K562 (cell line): ENCODE measurements around the gene PPP4C. TPM values are rescaled to one million over a fixed set of nuclear protein-coding genes. Genes with fewer than 3 reads are reported as not detected.

Experiments
- ARID1B ChIP-seq: fragments of 450-650 bp; IDR thresholded peaks from 2 replicates; pipeline ENCODE4 v1.6.1; 2016; ENCODE audit warnings: antibody characterized with exemption, mild to moderate bottlenecking, inconsistent platforms
- IFI16 ChIP-seq: fragments of 250-450 bp; sonication (Bioruptor Pico); IDR thresholded peaks from 2 replicates; pipeline ENCODE4 v2.1.2; 2022; ENCODE audit warnings: mild to moderate bottlenecking, inconsistent platforms
- MEIS2 ChIP-seq: fragments of 450-650 bp; IDR thresholded peaks from 2 replicates; pipeline ENCODE4 v1.6.1; 2014; ENCODE audit warnings: mild to moderate bottlenecking; ENCODE audit not compliant: partially characterized antibody
- NCOA1 ChIP-seq: fragments of 450-650 bp; IDR thresholded peaks from 2 replicates; pipeline ENCODE4 v1.6.1; 2016; ENCODE audit warnings: low read depth
- NR2C2 ChIP-seq, 2 experiments: fragments of 200-800 bp in 1 of 2; sonication (Bioruptor generic) in 1 of 2; sonication (generic) in 1 of 2; formaldehyde crosslinking in 1 of 2; IDR thresholded peaks; 2 replicates each; pipeline versions ENCODE4 v1.6.1 to v1.8.0; 2016 to 2022; ENCODE audit warnings: mild to moderate bottlenecking in 1 of 2, missing compliant biosample characterization in 1 of 2, missing genetic modification characterization in 1 of 2, missing genetic modification reagents in 1 of 2
- RFX7 ChIP-seq: fragments of 250-450 bp; sonication (Bioruptor Pico); IDR thresholded peaks from 2 replicates; pipeline ENCODE4 v1.5.1; 2021; ENCODE audit warnings: mild to moderate bottlenecking
- ZBTB7A ChIP-seq: IDR thresholded peaks from 2 replicates; pipeline ENCODE4 v1.6.1; 2011; ENCODE audit warnings: low read depth, mild to moderate bottlenecking, low read length, moderate library complexity, borderline replicate concordance; ENCODE audit not compliant: control insufficient read depth
- ZNF263 ChIP-seq: sonication (generic); formaldehyde crosslinking; IDR thresholded peaks from 2 replicates; pipeline ENCODE4 v1.8.0; 2022; ENCODE audit warnings: mild to moderate bottlenecking, missing genetic modification reagents, borderline replicate concordance
- ZNF77 ChIP-seq: fragments of 250-450 bp; sonication (Bioruptor Pico); IDR thresholded peaks from 2 replicates; pipeline ENCODE4 v1.5.0; 2020
- polyA plus RNA-seq, 8 experiments: library from polyadenylated mRNA; depleted of rRNA in 4 of 8; stranded (reverse) in 5 of 8; unstranded in 3 of 8; fragments of >200 nt; fragmentation: Nextera tagmentation in 2 of 8; fragmentation: Illumina TruSeq in 1 of 8; extraction: Ambion mirVana in 2 of 8; extraction: Trizol in 1 of 8; gene quantifications; 2 replicates each; pipeline versions ENCODE4 v1.2.1 to v1.2.3, GENCODE V29; 2011 to 2014; ENCODE audit warnings: inconsistent platforms in 1 of 8, missing spikeins in 1 of 8
- total RNA-seq, 7 experiments: library from RNA; depleted of rRNA in 6 of 7; stranded (reverse); fragments of >200 nt in 6 of 7; fragmentation: Illumina TruSeq in 2 of 7; extraction: Trizol in 2 of 7; gene quantifications; 2 replicates each; pipeline versions ENCODE4 v1.2.1 to v1.2.3, GENCODE V29; 2011 to 2021; ENCODE audit warnings: low replicate concordance in 1 of 7
- TF ChIP-seq, protein P1 (sequence below): fragments of 450-650 bp; formaldehyde crosslinking; IDR thresholded peaks from 2 replicates; pipeline ENCODE4 v1.4.0; 2020; ENCODE audit warnings: mild to moderate bottlenecking
- TF ChIP-seq, protein P2 (sequence below): IDR thresholded peaks from 2 replicates; pipeline ENCODE4 v1.6.1; 2014; ENCODE audit warnings: antibody characterized with exemption
- TF ChIP-seq, protein P3 (sequence below): fragments of 250-450 bp; sonication (Bioruptor Pico); IDR thresholded peaks from 2 replicates; pipeline ENCODE4 v1.4.0; 2020; ENCODE audit warnings: borderline replicate concordance
- TF ChIP-seq, protein P4 (sequence below): sonication (generic); formaldehyde crosslinking; IDR thresholded peaks from 2 replicates; pipeline ENCODE4 v1.8.1; 2023; ENCODE audit warnings: mild to moderate bottlenecking, missing genetic modification reagents
- TF ChIP-seq, protein P5 (sequence below): fragments of 450-650 bp; formaldehyde crosslinking; conservative IDR thresholded peaks from 2 replicates; pipeline ENCODE4 v1.4.0; 2022; ENCODE audit warnings: mild to moderate bottlenecking, missing genetic modification characterization
- TF ChIP-seq, protein P6 (sequence below): sonication (generic); formaldehyde crosslinking; IDR thresholded peaks from 2 replicates; pipeline ENCODE4 v1.8.1; 2023; ENCODE audit warnings: missing genetic modification reagents, mild to moderate bottlenecking, borderline replicate concordance

The PPP4C gene
- total and polyA plus RNA-seq, 9 of the 15 experiments (the other 6 are each of a cell fraction or from before 2014, with no cell fraction given): 3.5 to 183 (median 131) TPM

DNA sequence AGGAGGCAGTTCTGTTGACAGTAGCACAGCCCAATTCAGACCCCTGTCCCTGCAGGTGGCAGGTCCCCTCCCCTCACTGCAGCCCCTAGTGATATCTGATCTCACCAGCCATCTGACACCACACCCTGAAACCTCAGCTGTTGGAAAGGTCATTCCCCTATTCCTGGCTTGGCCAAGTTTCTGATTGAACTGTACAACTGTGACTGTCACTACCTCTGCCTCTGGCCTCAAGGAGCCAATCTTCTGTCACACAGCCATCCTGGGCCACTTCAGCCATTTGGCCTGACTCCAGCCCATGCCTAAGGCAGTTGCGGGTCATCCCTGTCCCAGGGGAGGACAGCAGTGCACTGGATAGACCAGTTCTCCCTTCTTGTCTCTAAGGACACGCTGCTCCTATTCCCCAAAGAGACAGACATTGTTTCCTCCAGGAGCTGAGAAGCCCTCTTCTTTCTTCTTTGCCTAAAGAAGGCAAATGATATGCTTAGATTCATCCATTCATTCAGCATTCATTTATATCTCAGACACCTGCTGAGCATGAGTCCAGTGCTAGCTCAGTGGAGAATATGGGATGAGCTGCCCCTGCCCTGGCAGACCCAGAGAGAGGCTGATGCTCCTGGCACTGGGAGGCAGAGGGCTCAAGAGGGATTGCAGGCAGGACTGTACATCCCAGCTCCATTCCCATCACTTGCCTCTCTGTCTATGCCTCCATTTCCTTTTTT, 14.8 kb upstream of the PPP4C start (continued):
- TF ChIP-seq, protein P1, sequence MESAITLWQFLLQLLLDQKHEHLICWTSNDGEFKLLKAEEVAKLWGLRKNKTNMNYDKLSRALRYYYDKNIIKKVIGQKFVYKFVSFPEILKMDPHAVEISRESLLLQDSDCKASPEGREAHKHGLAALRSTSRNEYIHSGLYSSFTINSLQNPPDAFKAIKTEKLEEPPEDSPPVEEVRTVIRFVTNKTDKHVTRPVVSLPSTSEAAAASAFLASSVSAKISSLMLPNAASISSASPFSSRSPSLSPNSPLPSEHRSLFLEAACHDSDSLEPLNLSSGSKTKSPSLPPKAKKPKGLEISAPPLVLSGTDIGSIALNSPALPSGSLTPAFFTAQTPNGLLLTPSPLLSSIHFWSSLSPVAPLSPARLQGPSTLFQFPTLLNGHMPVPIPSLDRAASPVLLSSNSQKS (CRISPR knock-in tag): no peak
- TF ChIP-seq IFI16 (CRISPR knock-in tag): no peak
- TF ChIP-seq, protein P2, sequence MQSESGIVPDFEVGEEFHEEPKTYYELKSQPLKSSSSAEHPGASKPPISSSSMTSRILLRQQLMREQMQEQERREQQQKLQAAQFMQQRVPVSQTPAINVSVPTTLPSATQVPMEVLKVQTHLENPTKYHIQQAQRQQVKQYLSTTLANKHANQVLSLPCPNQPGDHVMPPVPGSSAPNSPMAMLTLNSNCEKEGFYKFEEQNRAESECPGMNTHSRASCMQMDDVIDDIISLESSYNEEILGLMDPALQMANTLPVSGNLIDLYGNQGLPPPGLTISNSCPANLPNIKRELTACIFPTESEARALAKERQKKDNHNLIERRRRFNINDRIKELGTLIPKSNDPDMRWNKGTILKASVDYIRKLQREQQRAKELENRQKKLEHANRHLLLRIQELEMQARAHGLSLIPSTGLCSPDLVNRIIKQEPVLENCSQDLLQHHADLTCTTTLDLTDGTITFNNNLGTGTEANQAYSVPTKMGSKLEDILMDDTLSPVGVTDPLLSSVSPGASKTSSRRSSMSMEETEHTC: no peak
- TF ChIP-seq ZBTB7A: 0 out of 2 replicates have a peak, but pooled peaks have one; percentile 42
- no peak for TF ChIP-seq NCOA1
- no peak for TF ChIP-seq ZNF77 (CRISPR knock-in tag)
- no peak for TF ChIP-seq NR2C2 (CRISPR knock-in tag; IDR thresholded peaks at IDR 0.05)
- TF ChIP-seq NR2C2 (tag; IDR thresholded peaks at IDR 0.05): peak; percentile 41; the same call in 1 of the 2 replicates
- TF ChIP-seq, protein P3, sequence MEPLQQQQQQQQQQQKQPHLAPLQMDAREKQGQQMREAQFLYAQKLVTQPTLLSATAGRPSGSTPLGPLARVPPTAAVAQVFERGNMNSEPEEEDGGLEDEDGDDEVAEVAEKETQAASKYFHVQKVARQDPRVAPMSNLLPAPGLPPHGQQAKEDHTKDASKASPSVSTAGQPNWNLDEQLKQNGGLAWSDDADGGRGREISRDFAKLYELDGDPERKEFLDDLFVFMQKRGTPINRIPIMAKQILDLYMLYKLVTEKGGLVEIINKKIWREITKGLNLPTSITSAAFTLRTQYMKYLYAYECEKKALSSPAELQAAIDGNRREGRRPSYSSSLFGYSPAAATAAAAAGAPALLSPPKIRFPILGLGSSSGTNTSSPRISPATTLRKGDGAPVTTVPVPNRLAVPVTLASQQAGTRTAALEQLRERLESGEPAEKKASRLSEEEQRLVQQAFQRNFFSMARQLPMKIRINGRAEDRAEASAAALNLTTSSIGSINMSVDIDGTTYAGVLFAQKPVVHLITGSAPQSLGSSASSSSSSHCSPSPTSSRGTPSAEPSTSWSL: no peak
- TF ChIP-seq, protein P4, sequence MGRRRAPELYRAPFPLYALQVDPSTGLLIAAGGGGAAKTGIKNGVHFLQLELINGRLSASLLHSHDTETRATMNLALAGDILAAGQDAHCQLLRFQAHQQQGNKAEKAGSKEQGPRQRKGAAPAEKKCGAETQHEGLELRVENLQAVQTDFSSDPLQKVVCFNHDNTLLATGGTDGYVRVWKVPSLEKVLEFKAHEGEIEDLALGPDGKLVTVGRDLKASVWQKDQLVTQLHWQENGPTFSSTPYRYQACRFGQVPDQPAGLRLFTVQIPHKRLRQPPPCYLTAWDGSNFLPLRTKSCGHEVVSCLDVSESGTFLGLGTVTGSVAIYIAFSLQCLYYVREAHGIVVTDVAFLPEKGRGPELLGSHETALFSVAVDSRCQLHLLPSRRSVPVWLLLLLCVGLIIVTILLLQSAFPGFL (CRISPR knock-in tag): no peak
- no peak for TF ChIP-seq ZNF263 (CRISPR knock-in tag)
- TF ChIP-seq, protein P5, sequence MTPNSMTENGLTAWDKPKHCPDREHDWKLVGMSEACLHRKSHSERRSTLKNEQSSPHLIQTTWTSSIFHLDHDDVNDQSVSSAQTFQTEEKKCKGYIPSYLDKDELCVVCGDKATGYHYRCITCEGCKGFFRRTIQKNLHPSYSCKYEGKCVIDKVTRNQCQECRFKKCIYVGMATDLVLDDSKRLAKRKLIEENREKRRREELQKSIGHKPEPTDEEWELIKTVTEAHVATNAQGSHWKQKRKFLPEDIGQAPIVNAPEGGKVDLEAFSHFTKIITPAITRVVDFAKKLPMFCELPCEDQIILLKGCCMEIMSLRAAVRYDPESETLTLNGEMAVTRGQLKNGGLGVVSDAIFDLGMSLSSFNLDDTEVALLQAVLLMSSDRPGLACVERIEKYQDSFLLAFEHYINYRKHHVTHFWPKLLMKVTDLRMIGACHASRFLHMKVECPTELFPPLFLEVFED (CRISPR knock-in tag): no peak
- TF ChIP-seq RFX7: no peak
- TF ChIP-seq ARID1B: peak; percentile 51; the same call in 1 of the 2 replicates
- TF ChIP-seq, protein P6, sequence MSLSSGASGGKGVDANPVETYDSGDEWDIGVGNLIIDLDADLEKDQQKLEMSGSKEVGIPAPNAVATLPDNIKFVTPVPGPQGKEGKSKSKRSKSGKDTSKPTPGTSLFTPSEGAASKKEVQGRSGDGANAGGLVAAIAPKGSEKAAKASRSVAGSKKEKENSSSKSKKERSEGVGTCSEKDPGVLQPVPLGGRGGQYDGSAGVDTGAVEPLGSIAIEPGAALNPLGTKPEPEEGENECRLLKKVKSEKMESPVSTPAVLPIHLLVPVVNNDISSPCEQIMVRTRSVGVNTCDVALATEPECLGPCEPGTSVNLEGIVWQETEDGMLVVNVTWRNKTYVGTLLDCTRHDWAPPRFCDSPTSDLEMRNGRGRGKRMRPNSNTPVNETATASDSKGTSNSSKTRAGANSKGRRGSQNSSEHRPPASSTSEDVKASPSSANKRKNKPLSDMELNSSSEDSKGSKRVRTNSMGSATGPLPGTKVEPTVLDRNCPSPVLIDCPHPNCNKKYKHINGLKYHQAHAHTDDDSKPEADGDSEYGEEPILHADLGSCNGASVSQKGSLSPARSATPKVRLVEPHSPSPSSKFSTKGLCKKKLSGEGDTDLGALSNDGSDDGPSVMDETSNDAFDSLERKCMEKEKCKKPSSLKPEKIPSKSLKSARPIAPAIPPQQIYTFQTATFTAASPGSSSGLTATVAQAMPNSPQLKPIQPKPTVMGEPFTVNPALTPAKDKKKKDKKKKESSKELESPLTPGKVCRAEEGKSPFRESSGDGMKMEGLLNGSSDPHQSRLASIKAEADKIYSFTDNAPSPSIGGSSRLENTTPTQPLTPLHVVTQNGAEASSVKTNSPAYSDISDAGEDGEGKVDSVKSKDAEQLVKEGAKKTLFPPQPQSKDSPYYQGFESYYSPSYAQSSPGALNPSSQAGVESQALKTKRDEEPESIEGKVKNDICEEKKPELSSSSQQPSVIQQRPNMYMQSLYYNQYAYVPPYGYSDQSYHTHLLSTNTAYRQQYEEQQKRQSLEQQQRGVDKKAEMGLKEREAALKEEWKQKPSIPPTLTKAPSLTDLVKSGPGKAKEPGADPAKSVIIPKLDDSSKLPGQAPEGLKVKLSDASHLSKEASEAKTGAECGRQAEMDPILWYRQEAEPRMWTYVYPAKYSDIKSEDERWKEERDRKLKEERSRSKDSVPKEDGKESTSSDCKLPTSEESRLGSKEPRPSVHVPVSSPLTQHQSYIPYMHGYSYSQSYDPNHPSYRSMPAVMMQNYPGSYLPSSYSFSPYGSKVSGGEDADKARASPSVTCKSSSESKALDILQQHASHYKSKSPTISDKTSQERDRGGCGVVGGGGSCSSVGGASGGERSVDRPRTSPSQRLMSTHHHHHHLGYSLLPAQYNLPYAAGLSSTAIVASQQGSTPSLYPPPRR (CRISPR knock-in tag): no peak
- TF ChIP-seq MEIS2: peak; percentile 2
